Mammary epithelial cell (primary cell): ENCODE data around the gene MYL12B.

ENCODE experiments used
- EZH2 ChIP-seq: IDR thresholded peaks from 2 replicates; pipeline ENCODE4 v1.6.1; 2012; ENCODE audit warnings: low read length, inconsistent platforms, borderline replicate concordance
- TF ChIP-seq, protein P1 (sequence below), 2 donors: IDR thresholded peaks in 1 of 2; conservative IDR thresholded peaks in 1 of 2; 2 replicates each; pipeline ENCODE4 v1.5.1; 2011 to 2012; ENCODE audit warnings: inconsistent platforms in 2 of 2, low read length in 2 of 2, mild to moderate bottlenecking in 2 of 2, control low read depth in 1 of 2, low read depth in 1 of 2; ENCODE audit not compliant: insufficient read depth in 1 of 2; ENCODE audit errors: extremely low read depth in 1 of 2

DNA sequence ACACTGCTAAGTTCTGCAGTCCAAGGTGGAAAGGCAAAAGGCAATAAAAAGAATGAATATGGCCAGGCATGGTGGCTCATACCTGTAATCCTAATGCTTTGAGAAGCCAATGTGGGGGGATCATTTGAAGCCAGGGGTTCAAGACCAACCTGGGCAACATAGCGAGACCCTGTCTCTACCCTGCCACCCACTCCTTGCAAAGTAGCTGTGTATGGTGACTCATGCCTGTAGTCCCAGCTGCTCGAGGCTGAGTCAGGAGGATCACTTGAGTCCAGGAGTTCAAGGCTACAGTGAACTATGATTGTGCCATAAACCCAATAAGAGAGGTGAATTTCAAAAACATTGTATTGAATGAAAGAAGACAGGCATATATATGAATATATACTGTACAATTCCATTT lies 2.4 kb downstream of the MYL12B start:
- TF ChIP-seq, protein P1, sequence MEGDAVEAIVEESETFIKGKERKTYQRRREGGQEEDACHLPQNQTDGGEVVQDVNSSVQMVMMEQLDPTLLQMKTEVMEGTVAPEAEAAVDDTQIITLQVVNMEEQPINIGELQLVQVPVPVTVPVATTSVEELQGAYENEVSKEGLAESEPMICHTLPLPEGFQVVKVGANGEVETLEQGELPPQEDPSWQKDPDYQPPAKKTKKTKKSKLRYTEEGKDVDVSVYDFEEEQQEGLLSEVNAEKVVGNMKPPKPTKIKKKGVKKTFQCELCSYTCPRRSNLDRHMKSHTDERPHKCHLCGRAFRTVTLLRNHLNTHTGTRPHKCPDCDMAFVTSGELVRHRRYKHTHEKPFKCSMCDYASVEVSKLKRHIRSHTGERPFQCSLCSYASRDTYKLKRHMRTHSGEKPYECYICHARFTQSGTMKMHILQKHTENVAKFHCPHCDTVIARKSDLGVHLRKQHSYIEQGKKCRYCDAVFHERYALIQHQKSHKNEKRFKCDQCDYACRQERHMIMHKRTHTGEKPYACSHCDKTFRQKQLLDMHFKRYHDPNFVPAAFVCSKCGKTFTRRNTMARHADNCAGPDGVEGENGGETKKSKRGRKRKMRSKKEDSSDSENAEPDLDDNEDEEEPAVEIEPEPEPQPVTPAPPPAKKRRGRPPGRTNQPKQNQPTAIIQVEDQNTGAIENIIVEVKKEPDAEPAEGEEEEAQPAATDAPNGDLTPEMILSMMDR (conservative IDR thresholded peaks at IDR 0.05 in 1 of 2, IDR thresholded peaks at IDR 0.05 in 1 of 2; ENCODE audit: extremely low read depth in 1 of 2, insufficient read depth in 1 of 2, low read depth in 1 of 2, low read length in 2 of 2), result no peak
- no peak for TF ChIP-seq EZH2
